Measurements from ENCODE around the gene ZNRF3.
A peak's percentile ranks its signal among the peaks of the same experiment; 100 is the strongest.

ZNRF3 gene

DNA sequence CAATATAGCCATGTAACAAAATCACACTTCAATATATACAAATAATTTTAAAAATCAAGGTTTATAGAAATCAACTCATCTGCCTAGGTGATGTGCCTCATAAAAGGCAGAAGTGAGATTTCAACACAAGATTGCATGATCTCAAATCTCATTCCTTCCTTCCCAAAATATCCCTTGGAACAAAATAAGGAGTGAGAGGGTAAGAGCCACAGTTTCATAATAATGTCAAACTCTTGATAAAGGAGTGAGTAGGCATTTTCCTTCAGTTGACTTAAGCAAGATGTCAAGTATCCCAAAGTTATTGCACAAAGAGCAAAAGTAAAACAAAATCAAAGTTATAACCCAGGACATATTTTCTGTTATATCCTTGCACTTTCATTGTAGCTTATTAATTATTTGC lies 97.0 kb downstream of the ZNRF3 start:
- H3K4me1 Mint-ChIP-seq (ENCODE audit: low read depth) = peaks cover 28% of the 10 kb centered on the region
- no peak for DNase-seq
- H3K27me3 Mint-ChIP-seq = peaks cover 67% of the 10 kb centered on the region
- no peak overlapping the region for H3K4me3 Mint-ChIP-seq
- no peak overlapping the region for H3K27ac Mint-ChIP-seq
- H3K36me3 Mint-ChIP-seq (ENCODE audit: low read depth) = no peaks in the 10 kb centered on the region
- peaks cover 4% of the 10 kb centered on the region for H3K9me3 Mint-ChIP-seq

DNA sequence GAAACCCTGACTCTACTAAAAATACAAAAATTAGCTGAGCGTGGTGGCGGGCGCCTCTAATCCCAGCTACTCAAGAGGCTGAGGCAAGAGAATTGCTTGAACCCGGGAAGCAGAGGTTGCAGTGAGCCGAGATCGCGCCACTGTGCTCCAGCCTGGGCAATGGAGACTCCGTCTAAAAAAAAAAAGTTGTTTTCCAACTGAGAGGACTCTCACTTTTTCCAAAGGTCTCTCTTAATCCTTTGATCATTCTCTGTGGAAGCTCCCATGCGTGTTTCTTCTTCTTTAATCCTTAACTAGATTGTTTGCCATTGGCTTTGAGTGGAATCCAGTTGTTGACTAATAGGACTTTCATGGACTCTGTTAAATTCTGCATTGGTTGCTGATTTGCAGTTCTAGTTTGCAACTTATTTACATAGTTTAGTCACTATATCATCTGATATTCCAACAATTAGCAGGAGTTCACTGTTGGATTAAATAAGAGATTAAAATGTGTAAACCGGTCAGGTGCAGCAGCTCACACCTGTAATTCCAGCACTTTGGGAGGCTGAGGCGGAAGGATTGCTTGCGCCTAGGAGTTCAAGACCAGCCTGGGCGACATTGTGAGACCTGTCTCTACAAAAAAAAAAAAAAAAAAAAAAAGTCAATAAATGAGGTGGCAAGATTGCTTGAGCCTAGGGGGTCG lies 98.6 kb downstream of the ZNRF3 start:
- no peaks in the 10 kb centered on the region for H3K36me3 Mint-ChIP-seq (ENCODE audit: low read depth)

DNA sequence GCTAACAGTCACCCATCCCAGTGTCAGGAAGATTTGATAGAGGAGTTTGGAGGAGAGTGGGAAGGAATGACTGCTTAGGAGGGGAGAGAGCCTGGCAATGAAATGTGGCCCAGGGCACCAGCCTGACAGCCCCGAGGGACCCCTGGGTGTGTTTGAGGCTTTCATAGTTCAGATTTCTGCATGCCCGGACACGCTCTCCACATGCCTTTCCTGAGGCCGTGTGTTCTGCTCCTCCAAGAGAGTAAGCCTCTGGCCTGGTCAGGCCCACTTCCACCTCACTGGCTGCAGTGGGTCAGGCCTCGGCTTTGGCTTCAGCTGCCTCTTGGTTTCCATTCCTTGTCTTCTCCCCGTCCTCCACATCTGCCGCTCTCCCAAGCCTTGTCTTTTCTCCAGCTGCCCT lies 99.8 kb downstream of the ZNRF3 start:
- no peak for DNase-seq
- H3K4me1 Mint-ChIP-seq (ENCODE audit: low read depth) = peaks cover 6% of the 10 kb centered on the region
- H3K27me3 Mint-ChIP-seq = peaks cover 49% of the 10 kb centered on the region
- H3K27ac Mint-ChIP-seq = no peak overlapping the region
- peaks cover 6% of the 10 kb centered on the region for H3K9me3 Mint-ChIP-seq
- no peaks in the 10 kb centered on the region for H3K36me3 Mint-ChIP-seq (ENCODE audit: low read depth)
- H3K4me3 Mint-ChIP-seq = no peak overlapping the region

More for the DNA sequence above, 98.6 kb downstream of the ZNRF3 start:
- Mint-ChIP-seq H3K4me3 (no peak overlapping the region), H3K4me1 (ENCODE audit: low read depth) (peaks cover 18% of the 10 kb centered on the region), H3K27ac (no peak overlapping the region), H3K9me3 (peaks cover 6% of the 10 kb centered on the region), H3K27me3 (peaks cover 61% of the 10 kb centered on the region)
- no peak for DNase-seq

GRCh38 chr22:28983788-28984441 lies 100.5 kb downstream of the ZNRF3 start:
- no peak for DNase-seq
- peaks cover 9% of the 10 kb centered on the region for H3K4me1 Mint-ChIP-seq (ENCODE audit: low read depth)
- H3K27me3 Mint-ChIP-seq = peaks cover 42% of the 10 kb centered on the region
- no peak overlapping the region for H3K4me3 Mint-ChIP-seq
- H3K36me3 Mint-ChIP-seq (ENCODE audit: low read depth) = no peaks in the 10 kb centered on the region
- no peak overlapping the region for H3K27ac Mint-ChIP-seq
- peaks cover 6% of the 10 kb centered on the region for H3K9me3 Mint-ChIP-seq

DNA sequence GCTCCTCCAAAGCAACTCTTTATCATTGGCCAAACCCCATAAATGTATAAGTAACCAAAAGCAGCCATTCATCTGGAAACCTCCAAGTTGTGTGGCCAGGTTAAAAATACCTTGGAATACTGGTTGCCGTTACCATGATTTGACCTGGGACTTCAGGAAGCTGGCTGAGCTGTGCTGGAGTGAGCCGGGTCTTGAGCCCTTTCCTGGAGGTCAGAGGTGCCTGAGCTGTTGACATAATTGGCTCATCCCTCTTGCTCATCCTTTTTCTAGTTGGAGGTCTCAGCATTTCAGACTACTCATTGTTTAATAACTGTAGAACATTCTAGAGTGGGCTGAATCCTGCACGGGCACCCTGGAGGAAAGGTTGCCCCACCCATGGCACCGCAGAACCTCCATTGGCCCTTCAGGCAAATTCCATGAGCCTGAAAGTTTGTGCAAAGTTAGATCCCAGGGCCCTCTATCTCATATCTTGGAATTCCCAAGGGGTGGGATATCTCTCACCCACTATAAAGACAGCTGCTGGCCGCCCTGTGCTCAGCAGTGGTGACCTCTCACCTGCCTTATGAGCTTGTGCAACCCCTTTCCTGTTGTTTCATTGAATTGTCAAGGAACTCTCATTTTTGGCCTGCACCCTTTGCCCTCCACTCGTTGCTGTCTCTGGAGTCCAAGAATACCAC lies 101.2 kb downstream of the ZNRF3 start:
- H3K4me3 Mint-ChIP-seq = no peak overlapping the region
- peaks cover 6% of the 10 kb centered on the region for H3K9me3 Mint-ChIP-seq
- H3K4me1 Mint-ChIP-seq (ENCODE audit: low read depth) = peaks cover 16% of the 10 kb centered on the region
- peaks cover 35% of the 10 kb centered on the region for H3K27me3 Mint-ChIP-seq
- H3K27ac Mint-ChIP-seq = no peak overlapping the region
- DNase-seq = no peak
- no peaks in the 10 kb centered on the region for H3K36me3 Mint-ChIP-seq (ENCODE audit: low read depth)

- H3K27ac Mint-ChIP-seq = no peak overlapping the region
These were observed 102.4 kb downstream of the ZNRF3 start for GRCh38 chr22:28985581-28986290.

DNA sequence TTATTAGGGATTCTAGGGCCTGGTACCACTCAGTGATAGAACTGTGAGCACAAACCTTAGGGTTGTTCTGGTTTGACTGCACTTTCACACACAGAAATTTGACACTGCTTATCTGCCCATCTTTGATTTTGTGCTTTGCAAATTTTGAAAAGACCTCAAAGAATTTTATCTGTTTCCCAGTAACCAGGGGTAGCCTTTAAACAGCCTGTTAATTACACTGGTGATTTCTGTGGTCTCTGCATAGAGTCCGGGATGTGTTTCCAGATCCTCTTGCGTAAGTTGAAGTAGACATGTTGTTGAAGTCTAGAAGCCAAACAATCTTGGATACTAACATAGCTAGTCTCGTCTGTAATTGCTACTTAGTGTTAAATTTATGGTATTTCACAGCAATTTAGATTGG lies 103.0 kb downstream of the ZNRF3 start:
- Mint-ChIP-seq H3K27ac (no peak overlapping the region), H3K4me3 (no peak overlapping the region)
- no peak for DNase-seq

More at GRCh38 chr22:28985581-28986290, 102.4 kb downstream of the ZNRF3 start:
- DNase-seq = no peak
- Mint-ChIP-seq H3K4me1 (ENCODE audit: low read depth) (peaks cover 19% of the 10 kb centered on the region), H3K27me3 (peaks cover 31% of the 10 kb centered on the region), H3K4me3 (no peak overlapping the region), H3K36me3 (ENCODE audit: low read depth) (no peaks in the 10 kb centered on the region), H3K9me3 (peaks cover 6% of the 10 kb centered on the region)

DNA sequence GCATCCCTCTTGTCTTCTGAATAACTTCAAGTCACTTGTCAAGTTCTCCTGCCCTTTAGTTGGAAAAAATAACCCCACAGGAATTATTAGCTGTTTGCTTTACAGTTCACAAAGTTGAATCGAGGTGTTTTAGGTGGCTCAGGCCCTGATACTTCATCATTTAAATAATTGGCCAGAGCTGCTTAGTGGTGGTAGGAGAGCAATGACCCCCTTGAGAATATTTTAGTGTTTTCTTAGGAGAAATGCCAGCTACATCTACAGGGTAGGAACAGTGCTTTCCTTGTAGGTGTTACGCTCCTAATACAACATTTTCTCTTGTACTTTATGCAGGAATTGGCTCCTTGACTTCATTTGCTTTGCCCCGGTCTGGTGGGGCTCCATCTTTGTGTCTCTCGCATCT lies 105.1 kb downstream of the ZNRF3 start:
- Mint-ChIP-seq H3K9me3 (peaks cover 6% of the 10 kb centered on the region), H3K4me3 (no peak overlapping the region), H3K4me1 (ENCODE audit: low read depth) (peaks cover 21% of the 10 kb centered on the region), H3K27me3 (peaks cover 32% of the 10 kb centered on the region), H3K36me3 (ENCODE audit: low read depth) (no peaks in the 10 kb centered on the region), H3K27ac (no peak overlapping the region)
- DNase-seq = no peak

More for the DNA sequence above, 103.0 kb downstream of the ZNRF3 start:
- Mint-ChIP-seq H3K36me3 (ENCODE audit: low read depth) (no peaks in the 10 kb centered on the region), H3K4me1 (ENCODE audit: low read depth) (peaks cover 19% of the 10 kb centered on the region), H3K27me3 (peaks cover 30% of the 10 kb centered on the region), H3K9me3 (peaks cover 6% of the 10 kb centered on the region)

GRCh38 chr22:28989035-28989464 lies 105.7 kb downstream of the ZNRF3 start:
- no peak for DNase-seq
- Mint-ChIP-seq H3K27me3 (peaks cover 32% of the 10 kb centered on the region), H3K36me3 (ENCODE audit: low read depth) (no peaks in the 10 kb centered on the region), H3K4me1 (ENCODE audit: low read depth) (peaks cover 21% of the 10 kb centered on the region), H3K9me3 (peaks cover 6% of the 10 kb centered on the region), H3K27ac (peak overlapping the region; percentile 79), H3K4me3 (no peak overlapping the region)

DNA sequence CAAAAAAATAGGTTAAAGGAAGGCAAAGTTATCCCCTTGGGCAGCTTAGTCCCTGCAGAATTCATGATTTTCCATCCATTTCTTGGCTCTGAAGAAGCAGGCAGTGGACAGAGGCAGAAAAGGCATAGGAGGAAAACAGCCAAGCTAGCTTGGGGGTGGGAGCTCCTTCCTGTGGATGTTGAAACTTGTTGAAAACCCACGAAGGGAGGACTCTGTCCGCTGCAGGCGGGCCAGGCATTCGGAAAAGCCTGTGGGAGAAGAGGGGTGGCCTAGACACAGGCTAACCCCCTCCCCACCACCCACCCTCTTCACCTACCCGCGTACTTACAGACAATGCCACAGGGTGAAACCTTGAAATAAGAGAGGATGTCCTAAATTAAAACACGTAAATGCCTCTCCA lies 106.1 kb downstream of the ZNRF3 start:
- peak overlapping the region; percentile 79 for H3K27ac Mint-ChIP-seq
- peaks cover 19% of the 10 kb centered on the region for H3K4me1 Mint-ChIP-seq (ENCODE audit: low read depth)
- no peak overlapping the region for H3K4me3 Mint-ChIP-seq
- H3K36me3 Mint-ChIP-seq (ENCODE audit: low read depth) = no peaks in the 10 kb centered on the region
- no peak for DNase-seq
- H3K27me3 Mint-ChIP-seq = peaks cover 31% of the 10 kb centered on the region
- peaks cover 6% of the 10 kb centered on the region for H3K9me3 Mint-ChIP-seq

DNA sequence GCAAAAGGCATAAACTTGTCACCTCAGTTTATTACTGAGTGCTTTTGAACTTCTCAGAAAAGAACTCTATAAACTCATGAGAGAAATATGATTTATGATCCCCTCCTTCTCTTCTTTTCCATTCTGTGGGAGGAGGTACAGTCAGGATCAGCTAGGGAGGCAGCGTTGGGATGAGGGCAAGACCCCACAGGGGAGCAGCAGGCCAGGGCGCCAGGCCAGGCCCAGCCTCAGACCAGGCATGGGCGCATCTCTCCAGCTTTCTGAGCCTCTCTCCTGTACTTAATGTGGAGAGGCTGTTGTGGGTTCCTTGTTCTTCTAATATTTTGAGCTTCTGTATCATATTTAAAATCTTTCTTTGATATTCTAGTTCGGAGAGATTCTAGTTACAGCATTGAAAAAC lies 106.5 kb downstream of the ZNRF3 start:
- DNase-seq = no peak
- Mint-ChIP-seq H3K4me1 (ENCODE audit: low read depth) (peaks cover 19% of the 10 kb centered on the region), H3K4me3 (no peak overlapping the region), H3K9me3 (peaks cover 6% of the 10 kb centered on the region), H3K27ac (no peak overlapping the region), H3K27me3 (peaks cover 34% of the 10 kb centered on the region), H3K36me3 (ENCODE audit: low read depth) (no peaks in the 10 kb centered on the region)

DNA sequence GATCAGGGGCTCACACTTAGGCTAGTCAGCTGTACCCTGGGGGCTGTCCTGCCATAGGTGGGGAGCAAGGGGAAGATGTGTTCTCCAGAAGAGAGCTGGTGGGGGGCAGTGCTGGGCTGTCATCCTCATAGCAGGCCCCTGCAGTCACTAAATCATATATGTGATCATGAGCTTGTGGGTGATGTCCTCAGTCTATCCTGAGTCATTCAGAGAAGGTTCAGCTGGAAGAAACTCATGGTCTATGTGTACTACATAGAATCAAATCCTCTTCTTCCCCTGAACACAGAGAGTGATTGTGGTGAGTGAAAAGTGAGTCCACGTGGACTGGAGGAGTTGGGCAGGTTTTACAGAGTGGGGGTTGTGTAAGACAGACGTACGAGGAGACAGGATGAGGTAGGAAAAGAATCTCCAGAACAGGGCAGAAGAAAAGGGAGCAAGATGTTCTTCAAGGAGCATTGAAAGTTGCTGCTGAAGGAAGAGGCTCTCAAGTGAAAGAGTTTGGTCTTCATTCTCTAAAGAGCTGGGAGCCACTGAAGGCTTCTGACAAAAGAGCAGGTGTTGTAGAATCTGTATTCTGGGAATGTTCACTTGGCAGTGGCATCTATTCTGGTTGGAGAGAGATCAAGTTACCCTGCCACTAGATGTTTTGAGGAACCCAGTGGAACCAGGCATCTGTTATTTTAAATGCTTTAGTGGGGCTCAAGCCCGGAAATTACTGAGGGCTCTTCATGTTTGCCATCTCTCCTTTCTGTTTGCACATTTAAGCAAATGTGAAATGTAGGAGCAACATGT lies 109.4 kb downstream of the ZNRF3 start:
- H3K27ac Mint-ChIP-seq = no peak overlapping the region
- H3K4me1 Mint-ChIP-seq (ENCODE audit: low read depth) = peaks cover 19% of the 10 kb centered on the region
- no peak overlapping the region for H3K4me3 Mint-ChIP-seq

GRCh38 chr22:28994522-28994921 lies 111.2 kb downstream of the ZNRF3 start:
- no peaks in the 10 kb centered on the region for H3K36me3 Mint-ChIP-seq (ENCODE audit: low read depth)
- no peak for DNase-seq
- peaks cover 6% of the 10 kb centered on the region for H3K4me1 Mint-ChIP-seq (ENCODE audit: low read depth)
- no peaks in the 10 kb centered on the region for H3K9me3 Mint-ChIP-seq
- peaks cover 23% of the 10 kb centered on the region for H3K27me3 Mint-ChIP-seq
- no peak overlapping the region for H3K27ac Mint-ChIP-seq
- no peak overlapping the region for H3K4me3 Mint-ChIP-seq

More for the DNA sequence above, 109.4 kb downstream of the ZNRF3 start:
- no peak for DNase-seq
- peaks cover 23% of the 10 kb centered on the region for H3K27me3 Mint-ChIP-seq
- H3K9me3 Mint-ChIP-seq = no peaks in the 10 kb centered on the region
- no peaks in the 10 kb centered on the region for H3K36me3 Mint-ChIP-seq (ENCODE audit: low read depth)

DNA sequence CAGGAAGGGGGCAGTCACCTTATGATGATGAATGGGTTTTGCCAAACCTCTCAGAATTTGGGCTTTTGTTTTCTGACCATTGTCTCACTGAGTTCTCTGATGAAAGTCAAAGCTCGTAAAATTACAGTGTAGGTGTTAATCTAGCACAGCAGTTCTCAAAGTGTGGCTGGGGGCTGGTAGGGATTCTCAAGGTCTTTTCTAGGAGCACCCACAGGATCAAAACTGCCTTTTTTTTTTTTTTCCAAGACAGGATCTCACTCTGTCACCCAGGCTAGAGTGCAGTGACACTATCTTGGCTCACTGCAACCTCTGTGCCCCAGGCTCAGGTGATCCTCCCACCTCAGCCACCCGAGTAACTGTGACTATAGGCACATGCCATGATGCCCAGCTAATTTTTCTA lies 112.2 kb downstream of the ZNRF3 start:
- Mint-ChIP-seq H3K4me3 (no peak overlapping the region), H3K36me3 (ENCODE audit: low read depth) (no peaks in the 10 kb centered on the region), H3K4me1 (ENCODE audit: low read depth) (peaks cover 2% of the 10 kb centered on the region), H3K9me3 (no peaks in the 10 kb centered on the region), H3K27me3 (peaks cover 22% of the 10 kb centered on the region), H3K27ac (no peak overlapping the region)
- DNase-seq = no peak
